ENCODE measurements around the gene NAA20. TPM values are rescaled to one million over a fixed set of nuclear protein-coding genes. Genes with fewer than 3 reads are reported as not detected.

The NAA20 gene
- polyA plus RNA-seq, 3 donors = 39.4 to 103 (median 94.0) TPM

- H3K4me3 ChIP-seq (replicated peaks in 1 of 3; ENCODE audit: low read depth in 2 of 3, low read length in 3 of 3) = no peak overlapping the region
- peak overlapping the region in 2 of 7 donors; percentile 37 to 38 for H3K27ac Mint-ChIP-seq
Observed at GRCh38 chr20:19968028-19968427, 49.1 kb upstream of the NAA20 start.

GRCh38 chr20:19968466-19969073 is 48.6 kb upstream of the NAA20 start:
- Histone ChIP-seq H3K4me3 (replicated peaks in 1 of 3; ENCODE audit: low read depth in 2 of 3, low read length in 3 of 3) (no peak overlapping the region), H3K36me3 (replicated peaks in 1 of 2; ENCODE audit: control insufficient read depth in 1 of 2, insufficient read depth in 2 of 2, low read length in 2 of 2) (peaks cover 63 to 76% of the 10 kb centered on the region in 2 donors), H3K9me3 (replicated peaks in 1 of 2; ENCODE audit: control insufficient read depth in 1 of 2, insufficient read depth in 1 of 2, low read length in 2 of 2) (no peaks in the 10 kb centered on the region), H3K27ac (ENCODE audit: low read depth in 1 of 2, low read length in 2 of 2) (no peak overlapping the region), H3K27me3 (ENCODE audit: control insufficient read depth in 2 of 2, insufficient read depth in 2 of 2, low read length in 2 of 2) (no peaks in the 10 kb centered on the region), H3K4me2 (replicated peaks; ENCODE audit: extremely low read depth, low read length, poor library complexity, severe bottlenecking) (no peak overlapping the region), H4K20me1 (ENCODE audit: insufficient read depth, low read length) (peaks cover 14% of the 10 kb centered on the region), H3K4me1 (ENCODE audit: control insufficient read depth in 1 of 2, insufficient read depth in 2 of 2, low read length in 2 of 2) (peaks cover 39 to 46% of the 10 kb centered on the region in 2 donors), H2AFZ (ENCODE audit: insufficient read depth, low read depth, low read length, poor library complexity, severe bottlenecking) (no peak overlapping the region), H3K79me2 (ENCODE audit: insufficient read depth, low read length) (peaks cover 4% of the 10 kb centered on the region), H3K9ac (ENCODE audit: insufficient read depth, low read length, poor library complexity, severe bottlenecking) (no peak overlapping the region)
- no peak for TF ChIP-seq CTCF (IDR thresholded peaks at IDR 0.05)
- Mint-ChIP-seq H3K9me3 (no peaks in the 10 kb centered on the region), H3K27me3 (ENCODE audit: low read depth in 3 of 3) (peaks cover 0 to 1% (median 0%) of the 10 kb centered on the region in 3 donors), H3K36me3 (peaks cover 82 to 84% of the 10 kb centered on the region in 2 donors), H3K27ac (peak overlapping the region in 1 of 7 donors; percentile 38), H3K4me3 (no peak overlapping the region), H3K4me1 (peaks cover 49% of the 10 kb centered on the region)
- WGBS (ENCODE audit: insufficient coverage) = no CpG with 5 or more reads among the region's 4 CpGs
- DNase-seq = no peak
- intact Hi-C loops (cut with micrococcal nuclease) = no loop called here

More at GRCh38 chr20:19968028-19968427, 49.1 kb upstream of the NAA20 start:
- Mint-ChIP-seq H3K4me3 (no peak overlapping the region), H3K27me3 (ENCODE audit: low read depth in 3 of 3) (peaks cover 0 to 1% (median 0%) of the 10 kb centered on the region in 3 donors), H3K4me1 (peaks cover 43% of the 10 kb centered on the region), H3K9me3 (no peaks in the 10 kb centered on the region), H3K36me3 (peaks cover 85 to 86% of the 10 kb centered on the region in 2 donors)
- Histone ChIP-seq H2AFZ (ENCODE audit: insufficient read depth, low read depth, low read length, poor library complexity, severe bottlenecking) (no peak overlapping the region), H3K79me2 (ENCODE audit: insufficient read depth, low read length) (peaks cover 2% of the 10 kb centered on the region), H3K27ac (ENCODE audit: low read depth in 1 of 2, low read length in 2 of 2) (no peak overlapping the region), H3K4me1 (ENCODE audit: control insufficient read depth in 1 of 2, insufficient read depth in 2 of 2, low read length in 2 of 2) (peaks cover 33 to 40% of the 10 kb centered on the region in 2 donors), H3K9ac (ENCODE audit: insufficient read depth, low read length, poor library complexity, severe bottlenecking) (no peak overlapping the region), H3K36me3 (replicated peaks in 1 of 2; ENCODE audit: control insufficient read depth in 1 of 2, insufficient read depth in 2 of 2, low read length in 2 of 2) (peaks cover 64 to 81% of the 10 kb centered on the region in 2 donors), H3K27me3 (ENCODE audit: control insufficient read depth in 2 of 2, insufficient read depth in 2 of 2, low read length in 2 of 2) (no peaks in the 10 kb centered on the region), H4K20me1 (ENCODE audit: insufficient read depth, low read length) (peaks cover 14% of the 10 kb centered on the region), H3K9me3 (replicated peaks in 1 of 2; ENCODE audit: control insufficient read depth in 1 of 2, insufficient read depth in 1 of 2, low read length in 2 of 2) (no peaks in the 10 kb centered on the region), H3K4me2 (replicated peaks; ENCODE audit: extremely low read depth, low read length, poor library complexity, severe bottlenecking) (no peak overlapping the region)
- TF ChIP-seq CTCF (IDR thresholded peaks at IDR 0.05) = no peak
- intact Hi-C loops (cut with micrococcal nuclease) = no loop called here
- WGBS (ENCODE audit: insufficient coverage) = 93% methylated on average over 3 of the region's 7 CpGs
- no peak for DNase-seq
